Amniotic stem cell (primary cell): Measurements from ENCODE around the gene CPT1A.
A peak's percentile ranks its signal among the peaks of the same experiment; 100 is the strongest.

Experiments used
- DNase-seq: peaks from one replicate; lab custom pipeline; 2025; lab: John Stamatoyannopoulos, UW

The CPT1A gene

GRCh38 chr11:68854273-68854958 lies 12.7 kb upstream of the CPT1A start:
- DNase-seq = no peak

GRCh38 chr11:68852628-68853027 lies 10.9 kb upstream of the CPT1A start:
- no peak for DNase-seq

DNA sequence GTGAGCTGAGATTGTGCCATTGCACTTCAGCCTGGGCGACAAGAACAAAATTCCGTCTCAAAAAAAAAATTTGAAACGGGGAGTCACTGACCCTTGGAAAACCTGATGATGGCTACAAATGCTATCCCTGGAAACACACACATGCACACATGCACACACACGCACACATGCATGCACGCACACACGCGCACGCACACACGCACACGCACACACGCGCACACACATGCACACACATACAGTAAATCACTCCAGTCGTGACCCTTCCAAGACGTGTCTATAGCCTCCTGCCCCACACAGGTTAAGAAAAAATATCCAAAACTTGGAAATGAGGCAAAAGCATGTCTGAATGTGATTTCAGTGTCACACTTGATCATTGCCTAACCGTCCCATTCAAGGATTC lies 6.7 kb upstream of the CPT1A start:
- no peak for DNase-seq

DNA sequence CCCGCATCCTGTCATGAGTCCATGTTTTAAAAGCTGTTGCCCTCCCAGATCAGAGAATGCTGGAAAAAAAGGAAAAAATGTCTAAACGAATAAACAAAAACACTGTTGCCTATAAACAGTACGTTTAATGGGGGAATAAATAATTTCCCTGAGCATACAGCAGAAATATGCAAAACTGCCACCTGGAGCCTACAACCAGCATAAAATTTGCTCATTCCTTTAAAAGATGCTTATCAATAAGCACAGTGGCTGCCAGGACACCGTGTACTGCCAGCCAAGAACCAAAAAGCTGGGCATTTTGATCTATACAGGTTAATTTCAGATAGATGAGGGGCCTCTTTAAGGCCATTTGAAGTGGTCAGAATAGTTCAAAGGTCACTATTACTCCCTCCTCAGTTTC lies 5.7 kb upstream of the CPT1A start:
- DNase-seq = no peak

DNA sequence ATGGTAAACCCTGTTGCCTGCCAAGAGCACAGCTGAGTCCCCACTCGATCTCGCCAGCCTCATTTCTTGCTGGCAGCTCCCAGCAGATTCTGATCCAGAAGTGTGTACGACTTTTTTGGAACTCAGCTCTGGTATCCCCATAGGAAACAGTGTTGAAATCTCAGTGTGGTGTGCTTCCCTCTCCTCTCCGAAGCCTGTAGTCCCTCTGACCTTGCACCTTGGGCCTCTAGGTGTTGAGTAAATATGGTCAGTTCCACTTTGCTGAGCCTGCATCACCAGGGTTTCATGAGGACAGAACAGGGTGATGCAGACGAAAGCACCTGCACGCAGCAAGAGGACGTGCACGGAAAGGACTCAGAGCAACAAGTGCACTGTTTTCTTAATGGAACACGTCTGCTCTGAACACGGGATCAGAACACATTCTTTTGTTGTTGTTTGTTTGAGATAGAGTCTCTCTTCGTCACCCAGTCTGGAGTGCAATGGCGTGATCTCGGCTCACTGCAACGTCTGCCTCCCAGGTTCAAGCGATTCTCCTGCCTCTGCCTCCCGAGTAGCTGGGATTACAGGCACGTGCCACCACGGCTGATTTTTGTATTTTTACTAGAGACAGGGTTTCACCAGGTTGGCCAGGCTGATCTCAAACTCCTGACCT lies 3.8 kb upstream of the CPT1A start:
- no peak for DNase-seq

DNA sequence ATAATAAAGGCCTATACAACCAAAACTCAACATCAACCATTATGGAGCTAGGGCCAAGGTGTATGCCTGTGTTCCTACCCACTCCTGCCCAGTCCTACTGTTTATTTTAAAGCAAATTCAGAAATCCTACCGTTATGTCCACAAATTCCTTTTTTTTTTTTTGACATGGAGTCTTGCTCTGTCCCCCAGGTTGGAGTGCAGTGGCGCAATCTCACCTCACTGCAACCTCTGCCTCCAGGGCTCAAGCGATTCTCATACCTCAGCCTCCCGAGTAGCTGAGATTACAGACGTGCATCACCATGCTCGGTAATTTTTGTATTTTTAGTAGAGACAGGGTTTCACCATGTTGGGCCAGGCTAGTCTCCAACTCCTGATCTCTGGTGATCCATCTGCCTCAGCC lies 3.1 kb upstream of the CPT1A start:
- no peak for DNase-seq

DNA sequence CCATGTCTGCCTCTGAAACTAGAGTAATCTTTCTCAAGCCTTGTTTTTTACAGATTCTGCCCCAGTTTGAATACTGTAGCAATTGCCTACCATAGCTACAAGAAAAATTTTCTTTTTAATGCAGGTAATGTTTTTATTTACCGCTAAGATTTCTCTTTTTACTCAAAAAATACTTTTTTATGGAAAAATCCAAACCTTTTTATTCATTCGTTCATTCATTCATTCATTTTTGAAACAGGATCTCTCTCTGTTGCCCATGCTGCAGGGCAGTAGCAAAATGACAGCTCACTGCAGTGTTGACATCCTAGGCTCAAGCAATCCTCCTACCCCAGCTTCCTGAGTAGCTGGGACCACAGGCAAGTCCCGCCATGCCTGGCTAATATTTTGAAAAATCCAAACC lies 2.7 kb upstream of the CPT1A start:
- no peak for DNase-seq

DNA sequence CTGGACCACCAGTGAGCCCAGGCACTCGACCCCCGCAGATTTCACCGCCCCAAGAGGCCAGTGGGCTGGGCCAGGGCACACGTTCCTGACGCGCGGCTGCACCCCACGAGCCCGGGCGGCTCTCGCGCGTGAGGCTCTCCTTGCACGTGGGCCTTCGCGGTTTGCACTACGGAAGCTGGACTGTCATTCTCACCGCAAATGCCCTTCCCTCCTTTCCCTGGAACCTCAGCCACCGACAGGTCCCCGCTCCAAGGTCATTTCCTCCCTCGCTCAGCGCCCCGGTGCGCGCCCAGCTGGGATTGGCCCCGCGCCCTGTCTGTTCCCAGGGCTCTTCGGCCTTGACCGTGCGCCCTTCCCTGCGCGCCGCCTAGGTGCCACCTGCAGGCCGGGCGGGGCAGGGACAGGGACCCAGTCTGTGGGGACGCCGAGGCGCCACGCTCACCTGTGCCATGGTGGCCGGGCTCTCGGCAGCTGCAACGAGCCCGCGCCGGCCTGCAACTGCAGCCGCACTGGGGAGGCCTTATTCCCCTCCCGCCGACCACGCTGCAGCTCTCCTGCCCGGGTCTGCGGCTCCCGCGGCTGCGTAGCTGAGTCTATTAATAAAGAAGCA lies 2.1 kb upstream of the CPT1A start:
- no peak for DNase-seq

DNA sequence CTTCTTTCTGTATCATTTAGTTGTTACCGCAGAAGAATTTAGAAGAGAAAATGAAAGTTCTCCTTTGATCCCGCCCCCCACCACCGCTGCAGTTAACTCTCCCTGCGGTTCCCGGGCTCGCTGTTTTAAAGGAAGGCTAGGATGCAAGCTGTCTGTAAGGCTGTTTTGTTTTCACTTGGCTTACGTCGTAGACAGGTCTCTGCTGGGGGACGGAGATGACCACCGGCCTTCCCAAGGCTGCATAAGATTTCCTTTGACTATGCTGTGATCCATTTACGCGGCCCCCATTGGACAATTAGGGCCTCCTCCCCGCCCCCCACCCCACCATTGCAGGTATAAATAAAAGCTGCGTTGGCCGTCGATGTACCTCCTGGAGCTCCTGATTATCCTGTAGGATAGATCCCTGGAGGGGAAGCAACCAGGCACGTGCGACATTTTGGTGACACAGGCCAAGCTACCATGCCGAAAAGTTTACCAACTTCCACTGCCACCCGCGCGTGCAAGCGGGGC lies 1.4 kb upstream of the CPT1A start:
- no peak for DNase-seq

- no peak for DNase-seq
Measured at GRCh38 chr11:68842427-68843051, 823 bp upstream of the CPT1A start.

GRCh38 chr11:68840661-68841653 lies 759 bp downstream of the CPT1A start:
- DNase-seq = no peak

GRCh38 chr11:68839911-68840641 lies 1.6 kb downstream of the CPT1A start:
- no peak for DNase-seq

GRCh38 chr11:68839054-68839865 lies 2.5 kb downstream of the CPT1A start:
- DNase-seq = peak; percentile 73

DNA sequence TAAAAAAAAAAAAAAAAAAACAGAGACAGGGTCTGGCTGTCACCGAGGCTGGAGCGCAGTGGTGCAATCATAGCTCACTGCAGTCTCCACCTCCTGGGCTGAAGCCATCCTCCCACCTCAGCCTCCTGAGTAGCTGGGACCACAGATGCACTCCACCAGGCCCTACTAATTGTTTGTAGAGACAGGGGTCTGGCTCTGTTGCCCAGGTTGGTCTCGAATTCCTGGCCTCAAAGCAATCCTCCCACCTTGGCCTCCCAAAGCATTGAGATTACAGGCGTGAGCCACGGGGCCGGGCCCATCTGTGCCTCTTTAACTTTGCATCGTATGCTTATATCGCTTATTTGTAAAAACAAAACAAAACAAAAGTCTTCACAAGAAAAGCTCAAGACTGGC lies 3.1 kb downstream of the CPT1A start:
- no peak for DNase-seq

GRCh38 chr11:68837583-68838571 lies 3.8 kb downstream of the CPT1A start:
- no peak for DNase-seq

DNA sequence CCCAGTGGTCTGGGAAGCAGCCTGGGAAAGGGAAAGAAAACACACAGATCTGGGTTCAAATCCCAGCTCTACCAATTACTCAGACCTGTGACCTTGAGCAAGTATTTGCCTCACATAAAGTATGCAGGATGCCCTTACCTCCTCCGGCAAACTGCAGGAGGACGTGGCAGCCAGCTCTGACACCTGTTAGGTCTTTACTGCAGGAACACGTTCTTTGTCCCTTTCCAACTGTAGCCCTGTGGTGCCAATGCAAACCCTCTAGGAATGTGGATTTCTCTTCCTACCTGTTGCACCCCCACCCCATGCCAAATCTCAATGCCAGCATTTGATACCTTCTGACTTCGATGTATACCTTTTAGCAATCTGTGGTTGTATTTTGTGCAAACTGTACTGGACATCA lies 6.0 kb downstream of the CPT1A start:
- DNase-seq = no peak

GRCh38 chr11:68835328-68835727 lies 6.4 kb downstream of the CPT1A start:
- DNase-seq = no peak

GRCh38 chr11:68832476-68833181 lies 9.1 kb downstream of the CPT1A start:
- DNase-seq = no peak
